Pons (tissue), 1 donor: ENCODE measurements around the gene RCOR1.
A peak's percentile ranks its signal among the peaks of the same experiment; 100 is the strongest.
"Not testable (repeated sequence)": the region's sequence is repeated elsewhere in the genome, so short reads cannot be mapped to it uniquely, and the experiment has no call there.

Experiments used
- DNase-seq: peaks from one replicate; pipeline ENCODE4 v3.0.0-alpha.2; 2016; ENCODE audit warnings: low spot score

Gene RCOR1

GRCh38 chr14:102629808-102630350 is 37.4 kb downstream of the RCOR1 start:
- DNase-seq, result no peak

- no peak for DNase-seq
These were observed 38.0 kb downstream of the RCOR1 start for GRCh38 chr14:102630405-102630804.

GRCh38 chr14:102630881-102631280 is 38.4 kb downstream of the RCOR1 start:
- no peak for DNase-seq

- no peak for DNase-seq
These were observed 41.6 kb downstream of the RCOR1 start for GRCh38 chr14:102633906-102634595.

GRCh38 chr14:102639611-102640010 is 47.2 kb downstream of the RCOR1 start:
- DNase-seq, result not testable (repeated sequence)

GRCh38 chr14:102644523-102644922 is 52.1 kb downstream of the RCOR1 start:
- DNase-seq, result no peak

- DNase-seq, result no peak
These were observed 53.4 kb downstream of the RCOR1 start for GRCh38 chr14:102645746-102646440.

GRCh38 chr14:102646615-102647014 is 54.2 kb downstream of the RCOR1 start:
- no peak for DNase-seq

- DNase-seq, result peak; percentile 2
These were observed 59.7 kb downstream of the RCOR1 start for GRCh38 chr14:102652194-102652593.

GRCh38 chr14:102654298-102654697 is 61.8 kb downstream of the RCOR1 start:
- DNase-seq, result no peak

- DNase-seq, result no peak
These were observed 62.7 kb downstream of the RCOR1 start for GRCh38 chr14:102655137-102655536.

GRCh38 chr14:102659797-102660196 is 67.3 kb downstream of the RCOR1 start:
- no peak for DNase-seq

GRCh38 chr14:102661614-102662013 is 69.2 kb downstream of the RCOR1 start:
- no peak for DNase-seq

GRCh38 chr14:102662636-102663430 is 70.4 kb downstream of the RCOR1 start:
- no peak for DNase-seq

GRCh38 chr14:102663440-102663839 is 71.0 kb downstream of the RCOR1 start:
- no peak for DNase-seq

- no peak for DNase-seq
These were observed 73.2 kb downstream of the RCOR1 start for GRCh38 chr14:102665621-102666020.

- no peak for DNase-seq
These were observed 74.2 kb downstream of the RCOR1 start for GRCh38 chr14:102666635-102667034.

GRCh38 chr14:102667703-102668102 is 75.3 kb downstream of the RCOR1 start:
- no peak for DNase-seq

- DNase-seq, result no peak
These were observed 75.9 kb downstream of the RCOR1 start for GRCh38 chr14:102668291-102668873.

- DNase-seq, result no peak
These were observed 79.0 kb downstream of the RCOR1 start for GRCh38 chr14:102671410-102671809.

- DNase-seq, result no peak
These were observed 80.0 kb downstream of the RCOR1 start for GRCh38 chr14:102672410-102672960.

GRCh38 chr14:102675396-102675795 is 82.9 kb downstream of the RCOR1 start:
- no peak for DNase-seq
